Putamen (tissue), 1 donor: ENCODE data around the gene PRR5.

ENCODE experiments used
- DNase-seq: peaks from one replicate; pipeline ENCODE4 v3.0.0-alpha.2; 2016; ENCODE audit warnings: low spot score

Gene PRR5

DNA sequence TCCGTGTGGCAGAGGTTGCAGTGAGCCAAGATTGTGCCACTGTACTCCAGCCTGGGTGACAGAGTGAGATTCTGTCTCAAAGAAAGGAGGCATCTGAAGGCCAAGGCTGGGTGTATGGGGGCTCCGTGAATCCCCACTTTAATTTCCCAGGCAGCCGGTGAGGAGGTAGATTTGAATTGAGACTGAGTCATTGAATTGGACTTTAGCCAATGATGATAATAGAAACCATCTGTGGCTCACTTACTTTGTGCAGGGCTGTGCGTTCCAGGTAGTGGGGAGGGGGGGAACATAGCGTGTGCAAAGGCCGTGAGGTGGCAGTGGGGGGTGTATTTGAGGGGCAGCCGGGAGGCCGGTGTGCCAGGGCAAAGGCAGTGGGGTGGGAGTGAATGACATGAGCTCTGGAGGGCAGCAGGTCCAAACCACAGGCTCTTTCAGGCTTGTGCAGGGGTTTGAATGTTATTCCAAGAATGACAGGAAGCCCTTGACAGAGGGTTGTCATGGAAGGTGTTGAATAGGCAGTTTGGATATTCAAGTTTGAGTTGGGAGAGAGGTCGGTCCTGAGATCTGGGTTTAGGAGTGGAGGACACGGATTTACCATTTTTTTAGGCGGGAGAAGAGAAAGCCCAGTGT, 56.5 kb downstream of the PRR5 start:
- no peak for DNase-seq

- DNase-seq = no peak
Observed at GRCh38 chr22:44759001-44759400, 57.0 kb downstream of the PRR5 start.

DNA sequence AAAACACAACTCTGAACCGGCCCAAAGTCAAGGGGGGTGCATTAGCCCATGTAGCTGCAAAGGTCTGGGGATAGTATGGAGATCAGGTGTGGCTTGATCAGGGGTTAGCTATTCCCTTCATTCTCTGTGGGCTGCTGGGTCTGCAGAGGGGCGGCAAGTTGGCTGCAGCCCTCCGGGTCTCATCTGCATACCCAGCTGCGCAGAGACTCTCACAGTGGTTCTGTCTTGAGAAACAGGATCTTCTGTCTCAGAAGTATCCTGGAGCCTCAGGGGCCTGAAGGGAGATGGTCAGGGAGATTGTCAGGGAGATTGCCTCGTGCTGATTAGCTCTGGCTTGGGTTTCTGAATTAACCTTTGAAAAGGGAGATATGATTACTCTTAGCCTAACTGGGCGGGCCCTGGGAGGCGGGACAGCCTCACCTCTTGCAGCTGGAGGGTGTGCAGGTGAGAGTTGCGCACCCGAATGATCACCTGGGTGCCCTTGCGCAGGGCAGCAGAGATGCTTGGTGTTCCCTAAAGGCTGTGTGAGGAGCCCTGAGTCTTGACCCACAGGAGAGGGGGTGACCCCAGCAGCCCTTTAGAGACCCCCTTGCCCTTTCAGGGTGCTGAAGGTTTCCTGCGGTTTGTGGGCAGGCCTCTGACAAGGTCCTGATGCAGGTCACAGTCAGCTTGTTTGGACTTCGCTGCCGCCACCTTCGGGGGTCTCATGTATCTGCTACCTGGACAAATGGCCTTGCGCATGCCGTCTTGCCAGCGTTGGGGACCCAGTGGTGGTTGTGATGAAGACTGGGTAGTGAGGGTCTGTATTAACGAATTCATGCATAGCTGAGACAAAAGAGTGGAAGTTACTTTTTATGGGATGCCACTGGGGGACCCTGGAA, 57.7 kb downstream of the PRR5 start:
- no peak for DNase-seq

- DNase-seq = no peak
Observed at GRCh38 chr22:44760476-44760875, 58.5 kb downstream of the PRR5 start.

DNA sequence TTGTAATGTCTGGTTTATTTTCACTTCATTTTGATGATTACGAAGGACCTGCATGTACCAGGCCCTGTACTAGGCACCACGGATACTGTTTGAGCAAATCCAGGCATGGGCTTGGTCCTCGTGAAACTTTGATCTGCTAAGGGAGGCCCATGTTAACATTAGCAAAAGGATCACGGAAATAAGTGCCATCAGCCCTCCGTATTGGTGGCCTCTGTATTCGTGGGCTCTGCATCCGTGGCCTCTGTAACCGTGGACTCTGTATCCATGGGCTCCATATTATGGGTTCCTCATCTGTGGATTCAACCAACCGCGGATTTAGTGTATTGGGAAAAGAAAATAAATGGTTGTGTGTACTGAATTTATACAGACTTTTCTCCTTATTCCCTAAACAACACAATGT, 59.0 kb downstream of the PRR5 start:
- DNase-seq = no peak

DNA sequence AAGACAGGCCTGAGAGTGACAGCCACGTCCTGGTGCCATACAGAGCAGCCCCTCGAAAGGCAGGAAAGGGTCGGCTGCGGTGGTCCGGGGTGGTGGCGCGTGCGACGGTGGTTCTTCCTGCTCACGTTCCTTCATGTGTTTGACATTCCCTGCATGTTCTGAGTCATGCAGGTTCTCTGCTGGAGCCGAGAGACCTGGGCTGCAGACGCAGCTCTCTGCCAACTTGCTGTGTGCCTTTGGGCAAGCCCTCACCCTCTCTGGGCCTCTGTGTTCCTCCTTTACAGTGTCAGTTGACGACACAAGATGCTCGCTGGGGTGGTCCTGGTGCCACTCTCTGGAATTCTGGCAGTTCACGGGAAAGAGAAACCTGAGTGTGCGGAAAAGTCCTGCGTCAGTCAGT, 62.4 kb downstream of the PRR5 start:
- DNase-seq = no peak

DNA sequence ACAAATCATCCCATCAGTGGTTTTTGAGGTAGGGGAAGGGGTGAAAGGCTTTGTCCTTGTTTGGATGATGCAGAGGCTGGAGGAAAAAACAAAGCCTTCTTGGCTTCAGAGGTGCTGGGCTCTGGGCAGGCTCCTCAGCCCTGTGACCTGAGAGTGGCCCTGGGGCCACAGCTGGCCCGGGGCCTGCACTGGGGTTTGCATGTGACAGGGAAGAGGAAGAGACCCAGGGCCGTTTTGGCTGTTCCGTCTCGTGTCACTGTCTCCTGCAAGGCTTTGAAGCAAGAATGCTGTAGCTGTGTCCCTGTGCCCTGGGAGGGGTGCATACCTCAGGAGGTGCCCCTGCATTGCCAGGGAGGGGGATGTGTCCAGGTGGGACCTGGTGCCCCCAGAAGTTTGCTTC, 63.0 kb downstream of the PRR5 start:
- DNase-seq = no peak

- DNase-seq = no peak
Observed at GRCh38 chr22:44765571-44766285, 63.7 kb downstream of the PRR5 start.

DNA sequence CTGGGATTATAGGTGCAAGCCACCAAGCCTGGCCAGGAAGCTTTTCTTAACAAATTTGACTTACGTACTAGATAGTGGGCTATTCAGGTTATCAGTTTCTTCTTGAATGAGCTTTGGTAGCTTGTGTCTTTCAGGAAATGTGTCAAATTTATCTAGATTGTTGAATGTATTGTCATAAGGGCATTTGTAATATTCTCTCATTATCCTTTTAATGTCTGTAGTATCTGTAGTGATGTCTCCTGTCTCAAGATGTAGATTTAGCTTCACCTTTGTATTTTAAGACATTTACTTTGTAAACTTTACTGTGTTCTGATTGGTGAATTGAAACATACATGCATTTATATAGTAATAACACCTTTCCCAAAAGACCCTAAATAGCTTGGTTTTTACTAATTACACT, 71.1 kb downstream of the PRR5 start:
- no peak for DNase-seq

- DNase-seq = no peak
Observed at GRCh38 chr22:44775862-44776261, 73.9 kb downstream of the PRR5 start.

GRCh38 chr22:44776605-44777363, 74.8 kb downstream of the PRR5 start:
- no peak for DNase-seq

DNA sequence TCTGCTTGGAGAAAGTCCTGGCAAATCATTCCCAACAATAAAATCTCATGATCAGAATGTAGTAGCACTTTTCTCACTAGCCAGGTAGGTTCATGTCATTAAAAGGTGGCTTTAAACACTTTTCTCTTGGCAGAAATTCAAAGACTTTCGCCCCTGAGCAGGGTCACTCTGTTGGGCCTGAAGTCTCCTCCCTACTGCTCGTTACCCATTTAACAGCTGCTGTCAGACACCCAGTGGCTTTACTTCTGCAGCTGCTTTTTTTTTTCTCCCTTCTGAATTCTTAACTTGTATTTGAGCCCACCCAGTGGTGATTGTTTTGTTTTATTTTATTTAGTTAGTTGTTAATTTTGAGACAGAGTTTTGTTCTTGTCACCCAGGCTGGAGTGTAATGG, 75.4 kb downstream of the PRR5 start:
- no peak for DNase-seq

DNA sequence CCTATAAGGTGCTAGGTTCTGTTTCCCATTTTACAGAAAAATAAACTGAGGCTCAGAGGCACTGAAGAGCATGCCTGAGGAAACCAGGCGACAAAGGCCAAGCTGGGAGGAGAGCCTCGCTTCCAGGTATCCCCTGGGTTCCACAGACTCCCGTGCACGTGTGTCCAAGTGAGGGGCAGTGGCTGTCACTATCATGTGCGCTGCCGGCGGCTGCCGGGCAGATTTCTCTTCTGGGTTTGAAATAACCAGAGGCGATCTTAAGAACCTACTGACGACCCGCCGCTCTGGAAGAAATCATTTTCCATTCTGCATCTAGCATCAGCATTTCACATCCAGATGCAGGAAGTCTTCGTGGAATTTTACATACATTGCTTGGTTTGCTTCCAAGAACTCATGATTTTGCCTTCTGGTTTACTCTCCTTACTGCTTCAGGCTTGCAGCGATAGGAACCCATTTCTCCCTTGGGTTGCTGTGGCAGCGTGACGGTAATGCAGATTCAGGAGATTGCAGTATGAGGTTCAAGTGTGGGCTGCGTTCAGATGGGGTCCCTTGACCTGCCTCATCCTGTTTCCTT, 79.0 kb downstream of the PRR5 start:
- DNase-seq = no peak

- no peak for DNase-seq
Observed at GRCh38 chr22:44782363-44782963, 80.5 kb downstream of the PRR5 start.

DNA sequence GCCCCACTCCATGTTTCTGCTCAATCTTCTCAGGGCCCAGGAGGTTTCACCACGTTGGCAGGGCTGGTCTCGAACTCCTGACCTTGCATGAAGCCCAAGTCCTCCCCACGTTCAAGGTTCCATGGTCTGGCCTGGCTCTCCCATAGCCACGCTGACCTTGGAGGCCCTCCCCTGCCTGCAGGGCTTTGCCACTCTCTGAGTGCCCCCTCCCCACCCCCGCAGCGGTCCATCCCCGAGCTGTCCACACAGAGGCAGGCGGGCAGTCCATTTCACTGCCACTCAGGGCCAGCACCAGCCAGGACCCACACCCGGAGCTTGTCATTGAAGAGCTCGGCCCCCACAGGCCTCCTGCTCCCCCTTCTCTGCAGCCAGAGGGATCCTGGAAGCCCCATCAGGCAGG, 81.1 kb downstream of the PRR5 start:
- no peak for DNase-seq

DNA sequence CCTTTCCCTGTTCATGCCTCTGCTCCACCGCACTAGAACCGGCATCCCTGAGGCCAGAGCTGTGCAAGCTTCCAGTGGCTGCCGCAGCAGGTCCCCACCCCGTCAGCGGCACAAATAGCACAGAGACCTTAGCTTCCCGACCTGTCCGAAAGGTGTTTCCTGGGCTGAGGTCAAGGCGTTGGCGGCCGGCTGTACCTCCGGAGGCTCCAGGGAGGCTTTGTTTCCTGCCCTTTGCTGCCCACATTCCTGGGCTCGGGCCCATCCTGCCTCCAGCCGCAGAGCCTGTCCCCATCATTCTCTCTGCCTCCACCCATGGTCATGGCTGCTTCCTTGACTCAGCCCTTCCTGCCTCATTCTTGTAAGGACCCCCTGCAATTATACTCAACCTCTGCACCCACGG, 81.6 kb downstream of the PRR5 start:
- DNase-seq = no peak

- no peak for DNase-seq
Observed at GRCh38 chr22:44786136-44786535, 84.1 kb downstream of the PRR5 start.

- DNase-seq = no peak
Observed at GRCh38 chr22:44786610-44787009, 84.6 kb downstream of the PRR5 start.
